Renal pelvis (tissue), 4 donors: ENCODE results near the gene SLC66A2. TPM values are rescaled to one million over a fixed set of nuclear protein-coding genes. Genes with fewer than 3 reads are reported as not detected.

Source experiments
- DNase-seq: peaks from one replicate; pipeline ENCODE4 v3.0.0-alpha.2; 2013
- polyA plus RNA-seq, 3 donors: library from polyadenylated mRNA; unstranded; fragments of 120-200 nt; gene quantifications; one replicate each; pipeline ENCODE4 v1.2.1, GENCODE V29; 2013; ENCODE audit not compliant: insufficient read length in 3 of 3

The SLC66A2 gene
- polyA plus RNA-seq, 3 donors: 27.0 to 32.7 (median 31.0) TPM

GRCh38 chr18:79855147-79855933, 96.1 kb downstream of the SLC66A2 start:
- no peak for DNase-seq

GRCh38 chr18:79853993-79854364, 97.5 kb downstream of the SLC66A2 start:
- DNase-seq: no peak

GRCh38 chr18:79853303-79853992, 98.0 kb downstream of the SLC66A2 start:
- DNase-seq: no peak

GRCh38 chr18:79852561-79853302, 98.7 kb downstream of the SLC66A2 start:
- no peak for DNase-seq

Other genes with a start within 250 kb of the SLC66A2 start
- under 1 TPM; 0.33 to 0.71 (median 0.39) TPM for gene KCNG2, start 153.7 kb downstream of the SLC66A2 start, polyA plus RNA-seq
- 10 to 100 TPM; 19.9 to 30.9 (median 28.3) TPM for gene HSBP1L1, start 13.0 kb upstream of the SLC66A2 start, polyA plus RNA-seq
- 100 to 1,000 TPM in 1 of 3 donors, 10 to 100 TPM in 2; 82.6 to 101 (median 99.7) TPM for gene TXNL4A, start 36.9 kb upstream of the SLC66A2 start, polyA plus RNA-seq
- gene RBFA, start 82.8 kb upstream of the SLC66A2 start, polyA plus RNA-seq: 10 to 100 TPM; 31.3 to 43.6 (median 40.4) TPM
- 10 to 100 TPM; 20.7 to 26.3 (median 26.1) TPM for gene ADNP2, start 157.6 kb upstream of the SLC66A2 start, polyA plus RNA-seq